ENCODE results near the gene MCMBP.
"Not testable (repeated sequence)": the region's sequence is repeated elsewhere in the genome, so short reads cannot be mapped to it uniquely, and the experiment has no call there.

MCMBP gene

GRCh38 chr10:119871881-119872609, 598 bp downstream of the MCMBP start:
- Histone ChIP-seq H3K27me3 (ENCODE audit: insufficient read depth, low read length, poor library complexity, severe bottlenecking) (no peaks in the 10 kb centered on the region), H3K36me3 (ENCODE audit: insufficient read depth, low read length) (no peaks in the 10 kb centered on the region), H3F3A (ENCODE audit: low read depth) (no peaks in the 10 kb centered on the region), H3K4me3 (ENCODE audit: low read length, poor library complexity, severe bottlenecking) (peak overlapping the region; percentile 97), H3K4me1 (ENCODE audit: insufficient read depth, low read length, poor library complexity, severe bottlenecking) (peaks cover 40% of the 10 kb centered on the region), H3K9me2 (replicated peaks; ENCODE audit: low read depth, low read length) (no peaks in the 10 kb centered on the region), H3K4me2 (ENCODE audit: low read depth, low read length, poor library complexity, severe bottlenecking) (peak overlapping the region; percentile 91), H3K9ac (ENCODE audit: low read depth, low read length, poor library complexity, severe bottlenecking) (peak overlapping the region; percentile 86), H4K20me1 (ENCODE audit: insufficient read depth, low read length, poor library complexity, severe bottlenecking) (peaks cover 45% of the 10 kb centered on the region), H3K9me3 (ENCODE audit: insufficient read depth, low read depth, low read length) (no peaks in the 10 kb centered on the region), H3K79me2 (ENCODE audit: insufficient read depth, low read length) (peaks cover 61% of the 10 kb centered on the region), H2AFZ (ENCODE audit: low read length) (0 out of 2 replicates have a peak overlapping the region, but pooled peaks have one; percentile 39)
- TF ChIP-seq CTCF (conservative IDR thresholded peaks at IDR 0.05; ENCODE audit: low read length): no peak
- TF ChIP-seq EZH2phosphoT487 (IDR thresholded peaks at IDR 0.05; ENCODE audit: borderline replicate concordance): no peak

- H3K4me2 ChIP-seq (ENCODE audit: low read depth, low read length, poor library complexity, severe bottlenecking): peak overlapping the region; percentile 91
- H3K4me1 ChIP-seq (ENCODE audit: insufficient read depth, low read length, poor library complexity, severe bottlenecking): peaks cover 40% of the 10 kb centered on the region
- peak overlapping the region; percentile 86 for H3K9ac ChIP-seq (ENCODE audit: low read depth, low read length, poor library complexity, severe bottlenecking)
- H2AFZ ChIP-seq (ENCODE audit: low read length); H3K27me3 ChIP-seq (ENCODE audit: insufficient read depth, low read length, poor library complexity, severe bottlenecking); H3K36me3 ChIP-seq (ENCODE audit: insufficient read depth, low read length); H3K9me2 ChIP-seq (replicated peaks; ENCODE audit: low read depth, low read length); H3F3A ChIP-seq (ENCODE audit: low read depth); H3K9me3 ChIP-seq (ENCODE audit: insufficient read depth, low read depth, low read length): not testable (repeated sequence)
- peak overlapping the region; percentile 97 for H3K4me3 ChIP-seq (ENCODE audit: low read length, poor library complexity, severe bottlenecking)
- H4K20me1 ChIP-seq (ENCODE audit: insufficient read depth, low read length, poor library complexity, severe bottlenecking): peaks cover 63% of the 10 kb centered on the region
- peaks cover 87% of the 10 kb centered on the region for H3K79me2 ChIP-seq (ENCODE audit: insufficient read depth, low read length)
Measured at GRCh38 chr10:119869398-119869797, 3.2 kb downstream of the MCMBP start.

GRCh38 chr10:119867317-119867716, 5.3 kb downstream of the MCMBP start:
- H3K4me3 ChIP-seq (ENCODE audit: low read length, poor library complexity, severe bottlenecking): peak overlapping the region; percentile 58
- H3K36me3 ChIP-seq (ENCODE audit: insufficient read depth, low read length): no peaks in the 10 kb centered on the region; the same call in 1 of the 2 replicates
- H3K9me3 ChIP-seq (ENCODE audit: insufficient read depth, low read depth, low read length): peaks cover 5% of the 10 kb centered on the region; the same call in 1 of the 2 replicates
- H3K79me2 ChIP-seq (ENCODE audit: insufficient read depth, low read length): peaks cover 100% of the 10 kb centered on the region
- peaks cover 28% of the 10 kb centered on the region for H3K4me1 ChIP-seq (ENCODE audit: insufficient read depth, low read length, poor library complexity, severe bottlenecking)
- TF ChIP-seq EZH2phosphoT487 (IDR thresholded peaks at IDR 0.05; ENCODE audit: borderline replicate concordance) (no peak), CTCF (conservative IDR thresholded peaks at IDR 0.05; ENCODE audit: low read length) (no peak)
- H3F3A ChIP-seq (ENCODE audit: low read depth): no peaks in the 10 kb centered on the region
- peaks cover 74% of the 10 kb centered on the region for H4K20me1 ChIP-seq (ENCODE audit: insufficient read depth, low read length, poor library complexity, severe bottlenecking)
- H3K9ac ChIP-seq (ENCODE audit: low read depth, low read length, poor library complexity, severe bottlenecking): no peak overlapping the region
- H3K27me3 ChIP-seq (ENCODE audit: insufficient read depth, low read length, poor library complexity, severe bottlenecking): no peaks in the 10 kb centered on the region
- no peak overlapping the region for H2AFZ ChIP-seq (ENCODE audit: low read length)
- H3K4me2 ChIP-seq (ENCODE audit: low read depth, low read length, poor library complexity, severe bottlenecking): peak overlapping the region; percentile 91
- H3K9me2 ChIP-seq (replicated peaks; ENCODE audit: low read depth, low read length): no peaks in the 10 kb centered on the region
